KMS-11 (cell line): ENCODE measurements around the gene PPIH.
A peak's percentile ranks its signal among the peaks of the same experiment; 100 is the strongest.
"Not testable (repeated sequence)": the region's sequence is repeated elsewhere in the genome, so short reads cannot be mapped to it uniquely, and the experiment has no call there.

ENCODE experiments used
- H2AFZ ChIP-seq: fragments of 200-600 bp; sonication (generic); 2 replicates; pipeline ENCODE4 v1.6.1; 2016; ENCODE audit warnings: antibody characterized with exemption, mixed run types, low read depth
- H3K27ac ChIP-seq: fragments of 200-600 bp; sonication (generic); 2 replicates; pipeline ENCODE4 v1.6.1; 2016; ENCODE audit warnings: mild to moderate bottlenecking, mixed run types
- H3K27me3 ChIP-seq: fragments of 200-600 bp; sonication (generic); 2 replicates; pipeline ENCODE4 v1.6.1; 2017; ENCODE audit warnings: mild to moderate bottlenecking, low read depth, mixed run types, moderate library complexity; ENCODE audit not compliant: insufficient read depth
- H3K36me3 ChIP-seq: fragments of 200-600 bp; sonication (generic); 2 replicates; pipeline ENCODE4 v1.6.1; 2017; ENCODE audit warnings: mild to moderate bottlenecking, mixed run types; ENCODE audit not compliant: insufficient read depth
- H3K4me1 ChIP-seq: fragments of 200-600 bp; sonication (generic); 2 replicates; pipeline ENCODE4 v1.6.1; 2016; ENCODE audit warnings: mild to moderate bottlenecking, low read depth, mixed run types; ENCODE audit not compliant: poor library complexity, severe bottlenecking
- H3K4me2 ChIP-seq: fragments of 200-600 bp; sonication (generic); 2 replicates; pipeline ENCODE4 v1.7.0; 2016; ENCODE audit warnings: mild to moderate bottlenecking, mixed run types
- H3K4me3 ChIP-seq: fragments of 200-600 bp; sonication (generic); IDR thresholded peaks from 2 replicates; pipeline ENCODE4 v1.6.1; 2017; ENCODE audit warnings: low read depth, low read length, mixed read lengths; ENCODE audit not compliant: insufficient read depth
- H3K79me2 ChIP-seq: fragments of 200-600 bp; sonication (generic); 2 replicates; pipeline ENCODE4 v1.6.1; 2016; ENCODE audit warnings: low read depth, mixed run types; ENCODE audit not compliant: insufficient read depth
- H3K9ac ChIP-seq: fragments of 200-600 bp; sonication (generic); 2 replicates; pipeline ENCODE4 v1.6.1; 2016; ENCODE audit warnings: mild to moderate bottlenecking, mixed run types
- H4K20me1 ChIP-seq: fragments of 200-600 bp; sonication (generic); 2 replicates; pipeline ENCODE4 v1.6.1; 2016; ENCODE audit warnings: mild to moderate bottlenecking, mixed run types; ENCODE audit not compliant: insufficient read depth
- TF ChIP-seq, protein P1 (sequence below): fragments of 200-600 bp; sonication (generic); conservative IDR thresholded peaks from 2 replicates; pipeline ENCODE4 v1.6.1; 2017; ENCODE audit warnings: low read depth, mild to moderate bottlenecking, antibody characterized with exemption, low read length, moderate library complexity, mixed read lengths

The PPIH gene

GRCh38 chr1:42680055-42680454 is 21.8 kb downstream of the PPIH start:
- H3K36me3 ChIP-seq, result peaks cover 5% of the 10 kb centered on the region; the same call in 1 of the 2 replicates
- TF ChIP-seq, protein P1, sequence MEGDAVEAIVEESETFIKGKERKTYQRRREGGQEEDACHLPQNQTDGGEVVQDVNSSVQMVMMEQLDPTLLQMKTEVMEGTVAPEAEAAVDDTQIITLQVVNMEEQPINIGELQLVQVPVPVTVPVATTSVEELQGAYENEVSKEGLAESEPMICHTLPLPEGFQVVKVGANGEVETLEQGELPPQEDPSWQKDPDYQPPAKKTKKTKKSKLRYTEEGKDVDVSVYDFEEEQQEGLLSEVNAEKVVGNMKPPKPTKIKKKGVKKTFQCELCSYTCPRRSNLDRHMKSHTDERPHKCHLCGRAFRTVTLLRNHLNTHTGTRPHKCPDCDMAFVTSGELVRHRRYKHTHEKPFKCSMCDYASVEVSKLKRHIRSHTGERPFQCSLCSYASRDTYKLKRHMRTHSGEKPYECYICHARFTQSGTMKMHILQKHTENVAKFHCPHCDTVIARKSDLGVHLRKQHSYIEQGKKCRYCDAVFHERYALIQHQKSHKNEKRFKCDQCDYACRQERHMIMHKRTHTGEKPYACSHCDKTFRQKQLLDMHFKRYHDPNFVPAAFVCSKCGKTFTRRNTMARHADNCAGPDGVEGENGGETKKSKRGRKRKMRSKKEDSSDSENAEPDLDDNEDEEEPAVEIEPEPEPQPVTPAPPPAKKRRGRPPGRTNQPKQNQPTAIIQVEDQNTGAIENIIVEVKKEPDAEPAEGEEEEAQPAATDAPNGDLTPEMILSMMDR, result no peak
- H4K20me1 ChIP-seq, result peaks cover 20% of the 10 kb centered on the region
- no peaks in the 10 kb centered on the region for H3K27me3 ChIP-seq
- peaks cover 31% of the 10 kb centered on the region for H3K79me2 ChIP-seq
- H3K4me3 ChIP-seq, result no peak overlapping the region
- peak overlapping the region; percentile 86; the same call in 1 of the 2 replicates for H3K4me2 ChIP-seq
- H3K27ac ChIP-seq, result no peak overlapping the region; the same call in 1 of the 2 replicates
- no peak overlapping the region for H2AFZ ChIP-seq
- no peak overlapping the region for H3K9ac ChIP-seq
- peaks cover 20% of the 10 kb centered on the region for H3K4me1 ChIP-seq

DNA sequence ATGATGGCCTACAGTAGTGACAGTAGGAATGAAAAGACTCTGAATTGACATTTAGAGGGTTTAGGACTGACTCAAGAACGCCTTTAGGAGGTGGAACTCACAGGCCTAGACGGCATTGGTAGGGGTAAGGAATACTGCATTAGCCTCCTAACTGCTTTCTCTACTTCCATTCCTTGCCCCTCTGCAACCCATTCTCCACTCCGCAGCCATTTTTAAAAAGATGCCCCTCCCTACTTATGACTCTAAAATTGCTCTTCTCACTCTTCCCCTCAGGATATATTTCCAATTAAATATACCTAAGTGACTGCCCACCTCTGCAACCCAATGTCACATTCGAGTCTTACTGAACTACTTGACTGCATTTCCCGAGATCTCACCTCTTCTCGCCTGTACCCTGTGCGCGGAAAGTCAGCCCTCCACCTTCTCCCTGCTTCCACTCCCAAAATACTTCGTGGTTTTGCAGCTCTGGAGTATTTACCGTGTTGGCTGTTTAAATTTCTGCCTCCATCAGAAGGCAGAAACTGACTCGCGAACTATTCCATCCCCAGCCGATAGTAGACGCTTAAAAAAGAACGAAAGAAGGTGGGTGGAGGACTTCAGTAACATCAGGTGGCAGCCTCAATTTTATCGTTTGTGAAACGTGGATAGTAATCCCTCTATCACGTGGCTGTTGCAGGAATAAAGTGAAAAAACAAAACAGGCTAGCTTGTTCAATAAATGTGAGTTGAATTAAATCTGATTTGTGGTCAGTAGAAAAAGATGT is 22.9 kb downstream of the PPIH start:
- Histone ChIP-seq H3K36me3 (peaks cover 14% of the 10 kb centered on the region; the same call in 1 of the 2 replicates), H3K4me1 (peaks cover 30% of the 10 kb centered on the region), H3K4me2 (peak overlapping the region; percentile 86), H3K27ac (peak overlapping the region; percentile 91), H3K9ac (peak overlapping the region; percentile 97), H3K4me3 (no peak overlapping the region), H4K20me1 (peaks cover 31% of the 10 kb centered on the region), H2AFZ (peak overlapping the region; percentile 68), H3K27me3 (no peaks in the 10 kb centered on the region), H3K79me2 (peaks cover 42% of the 10 kb centered on the region)
- TF ChIP-seq, protein P1, result no peak

- Histone ChIP-seq H3K79me2 (peaks cover 50% of the 10 kb centered on the region), H3K4me2 (peak within 1 kb of the TSS; percentile 98), H3K27ac (peak within 1 kb of the TSS; percentile 91), H3K9ac (peak within 1 kb of the TSS; percentile 97), H3K27me3 (no peaks in the 10 kb centered on the region), H3K4me3 (peak within 1 kb of the TSS; percentile 92), H2AFZ (peak within 1 kb of the TSS; percentile 68), H4K20me1 (peaks cover 39% of the 10 kb centered on the region), H3K4me1 (peaks cover 38% of the 10 kb centered on the region), H3K36me3 (peaks cover 14% of the 10 kb centered on the region; the same call in 1 of the 2 replicates)
- TF ChIP-seq, protein P1, result no peak
These were observed 23.7 kb downstream of the PPIH start, which contains the start of gene YBX1 for GRCh38 chr1:42681741-42682483. YBX1 (plus strand) TSS chr1:42682418; CDS start chr1:42682566, 148 bp downstream.

GRCh38 chr1:42682484-42682738 is 24.2 kb downstream of the PPIH start:
- Histone ChIP-seq H3K36me3 (peaks cover 14% of the 10 kb centered on the region; the same call in 1 of the 2 replicates), H3K79me2 (peaks cover 55% of the 10 kb centered on the region), H3K4me1 (peaks cover 41% of the 10 kb centered on the region), H3K9ac (peak overlapping the region; percentile 97; the same call in 1 of the 2 replicates), H3K27ac (peak overlapping the region; percentile 91; the same call in 1 of the 2 replicates), H4K20me1 (peaks cover 44% of the 10 kb centered on the region)
- not testable (repeated sequence) for H2AFZ ChIP-seq, H3K27me3 ChIP-seq, H3K4me2 ChIP-seq, H3K4me3 ChIP-seq
